ENCODE measurements around the gene CTNNA1.

CTNNA1 gene

GRCh38 chr5:138942066-138942465 is 188.8 kb downstream of the CTNNA1 start:
- Histone ChIP-seq H3K27me3 (ENCODE audit: control insufficient read depth, insufficient read depth, low read length) (no peaks in the 10 kb centered on the region), H3K4me3 (ENCODE audit: low read depth, low read length) (no peak overlapping the region), H3K4me1 (ENCODE audit: control insufficient read depth, insufficient read depth, low read length) (peaks cover 11% of the 10 kb centered on the region), H3K9ac (ENCODE audit: low read depth, low read length) (no peak overlapping the region), H3K9me3 (ENCODE audit: control insufficient read depth, insufficient read depth, low read length) (no peaks in the 10 kb centered on the region), H3K36me3 (ENCODE audit: control insufficient read depth, insufficient read depth, low read length) (no peaks in the 10 kb centered on the region)

- Histone ChIP-seq H3K27me3 (ENCODE audit: control insufficient read depth, insufficient read depth, low read length) (no peaks in the 10 kb centered on the region), H3K4me1 (ENCODE audit: control insufficient read depth, insufficient read depth, low read length) (peaks cover 11% of the 10 kb centered on the region), H3K4me3 (ENCODE audit: low read depth, low read length) (no peak overlapping the region), H3K36me3 (ENCODE audit: control insufficient read depth, insufficient read depth, low read length) (no peaks in the 10 kb centered on the region), H3K9me3 (ENCODE audit: control insufficient read depth, insufficient read depth, low read length) (no peaks in the 10 kb centered on the region), H3K9ac (ENCODE audit: low read depth, low read length) (no peak overlapping the region)
Observed at GRCh38 chr5:138942861-138943260, 189.6 kb downstream of the CTNNA1 start.

- H3K27me3 ChIP-seq (ENCODE audit: control insufficient read depth, insufficient read depth, low read length) = no peaks in the 10 kb centered on the region
- H3K9me3 ChIP-seq (ENCODE audit: control insufficient read depth, insufficient read depth, low read length) = no peaks in the 10 kb centered on the region
- H3K4me1 ChIP-seq (ENCODE audit: control insufficient read depth, insufficient read depth, low read length) = peaks cover 7% of the 10 kb centered on the region
- H3K4me3 ChIP-seq (ENCODE audit: low read depth, low read length) = no peak overlapping the region
- H3K9ac ChIP-seq (ENCODE audit: low read depth, low read length) = no peak overlapping the region
- no peaks in the 10 kb centered on the region for H3K36me3 ChIP-seq (ENCODE audit: control insufficient read depth, insufficient read depth, low read length)
Observed at GRCh38 chr5:138943599-138944173, 190.5 kb downstream of the CTNNA1 start.

- Histone ChIP-seq H3K4me1 (ENCODE audit: control insufficient read depth, insufficient read depth, low read length) (peaks cover 3% of the 10 kb centered on the region), H3K9me3 (ENCODE audit: control insufficient read depth, insufficient read depth, low read length) (no peaks in the 10 kb centered on the region), H3K27me3 (ENCODE audit: control insufficient read depth, insufficient read depth, low read length) (no peaks in the 10 kb centered on the region), H3K36me3 (ENCODE audit: control insufficient read depth, insufficient read depth, low read length) (no peaks in the 10 kb centered on the region), H3K9ac (ENCODE audit: low read depth, low read length) (no peak overlapping the region), H3K4me3 (ENCODE audit: low read depth, low read length) (no peak overlapping the region)
Observed at GRCh38 chr5:138944527-138945322, 191.5 kb downstream of the CTNNA1 start.

- Histone ChIP-seq H3K27me3 (ENCODE audit: control insufficient read depth, insufficient read depth, low read length) (no peaks in the 10 kb centered on the region), H3K9me3 (ENCODE audit: control insufficient read depth, insufficient read depth, low read length) (no peaks in the 10 kb centered on the region), H3K4me3 (ENCODE audit: low read depth, low read length) (no peak overlapping the region), H3K36me3 (ENCODE audit: control insufficient read depth, insufficient read depth, low read length) (no peaks in the 10 kb centered on the region), H3K4me1 (ENCODE audit: control insufficient read depth, insufficient read depth, low read length) (peaks cover 3% of the 10 kb centered on the region), H3K9ac (ENCODE audit: low read depth, low read length) (no peak overlapping the region)
Observed at GRCh38 chr5:138945421-138946240, 192.4 kb downstream of the CTNNA1 start.

GRCh38 chr5:138946241-138946623 is 193.0 kb downstream of the CTNNA1 start:
- Histone ChIP-seq H3K4me1 (ENCODE audit: control insufficient read depth, insufficient read depth, low read length) (peaks cover 3% of the 10 kb centered on the region), H3K9ac (ENCODE audit: low read depth, low read length) (no peak overlapping the region), H3K36me3 (ENCODE audit: control insufficient read depth, insufficient read depth, low read length) (peaks cover 4% of the 10 kb centered on the region), H3K4me3 (ENCODE audit: low read depth, low read length) (no peak overlapping the region), H3K27me3 (ENCODE audit: control insufficient read depth, insufficient read depth, low read length) (no peaks in the 10 kb centered on the region), H3K9me3 (ENCODE audit: control insufficient read depth, insufficient read depth, low read length) (no peaks in the 10 kb centered on the region)

GRCh38 chr5:138946831-138947560 is 193.8 kb downstream of the CTNNA1 start:
- Histone ChIP-seq H3K9ac (ENCODE audit: low read depth, low read length) (no peak overlapping the region), H3K4me1 (ENCODE audit: control insufficient read depth, insufficient read depth, low read length) (peaks cover 3% of the 10 kb centered on the region), H3K9me3 (ENCODE audit: control insufficient read depth, insufficient read depth, low read length) (no peaks in the 10 kb centered on the region), H3K36me3 (ENCODE audit: control insufficient read depth, insufficient read depth, low read length) (peaks cover 6% of the 10 kb centered on the region), H3K27me3 (ENCODE audit: control insufficient read depth, insufficient read depth, low read length) (no peaks in the 10 kb centered on the region), H3K4me3 (ENCODE audit: low read depth, low read length) (no peak overlapping the region)

GRCh38 chr5:138947780-138948179 is 194.6 kb downstream of the CTNNA1 start:
- peaks cover under 1% of the 10 kb centered on the region for H3K4me1 ChIP-seq (ENCODE audit: control insufficient read depth, insufficient read depth, low read length)
- peaks cover 6% of the 10 kb centered on the region for H3K36me3 ChIP-seq (ENCODE audit: control insufficient read depth, insufficient read depth, low read length)
- no peak overlapping the region for H3K4me3 ChIP-seq (ENCODE audit: low read depth, low read length)
- no peaks in the 10 kb centered on the region for H3K9me3 ChIP-seq (ENCODE audit: control insufficient read depth, insufficient read depth, low read length)
- H3K27me3 ChIP-seq (ENCODE audit: control insufficient read depth, insufficient read depth, low read length) = no peaks in the 10 kb centered on the region
- H3K9ac ChIP-seq (ENCODE audit: low read depth, low read length) = no peak overlapping the region

- Histone ChIP-seq H3K36me3 (ENCODE audit: control insufficient read depth, insufficient read depth, low read length) (peaks cover 6% of the 10 kb centered on the region), H3K9ac (ENCODE audit: low read depth, low read length) (no peak overlapping the region), H3K4me1 (ENCODE audit: control insufficient read depth, insufficient read depth, low read length) (no peaks in the 10 kb centered on the region), H3K27me3 (ENCODE audit: control insufficient read depth, insufficient read depth, low read length) (no peaks in the 10 kb centered on the region), H3K9me3 (ENCODE audit: control insufficient read depth, insufficient read depth, low read length) (no peaks in the 10 kb centered on the region), H3K4me3 (ENCODE audit: low read depth, low read length) (no peak overlapping the region)
Observed at GRCh38 chr5:138948471-138949222, 195.4 kb downstream of the CTNNA1 start.

- Histone ChIP-seq H3K9ac (ENCODE audit: low read depth, low read length) (no peak overlapping the region), H3K4me3 (ENCODE audit: low read depth, low read length) (no peak overlapping the region), H3K27me3 (ENCODE audit: control insufficient read depth, insufficient read depth, low read length) (no peaks in the 10 kb centered on the region), H3K9me3 (ENCODE audit: control insufficient read depth, insufficient read depth, low read length) (no peaks in the 10 kb centered on the region), H3K36me3 (ENCODE audit: control insufficient read depth, insufficient read depth, low read length) (peaks cover 6% of the 10 kb centered on the region), H3K4me1 (ENCODE audit: control insufficient read depth, insufficient read depth, low read length) (no peaks in the 10 kb centered on the region)
Observed at GRCh38 chr5:138949223-138949574, 196.0 kb downstream of the CTNNA1 start.

- H3K36me3 ChIP-seq (ENCODE audit: control insufficient read depth, insufficient read depth, low read length) = peaks cover 6% of the 10 kb centered on the region
- H3K9me3 ChIP-seq (ENCODE audit: control insufficient read depth, insufficient read depth, low read length) = no peaks in the 10 kb centered on the region
- H3K27me3 ChIP-seq (ENCODE audit: control insufficient read depth, insufficient read depth, low read length) = no peaks in the 10 kb centered on the region
- no peak overlapping the region for H3K9ac ChIP-seq (ENCODE audit: low read depth, low read length)
- H3K4me3 ChIP-seq (ENCODE audit: low read depth, low read length) = no peak overlapping the region
- no peaks in the 10 kb centered on the region for H3K4me1 ChIP-seq (ENCODE audit: control insufficient read depth, insufficient read depth, low read length)
Observed at GRCh38 chr5:138949988-138950387, 196.8 kb downstream of the CTNNA1 start.
